Stomach (tissue), 4 donors: ENCODE results near the gene TRABD2B.

Experiments used
- CTCF ChIP-seq, 7 experiments: fragments of 450-650 bp in 4 of 7; fragments of 200-600 bp in 3 of 7; sonication (generic) in 3 of 7; IDR thresholded peaks; one replicate each; pipeline ENCODE4 v1.5.1; 2016 to 2019; ENCODE audit warnings: antibody characterized with exemption in 7 of 7, control low read depth in 2 of 7, mild to moderate bottlenecking in 1 of 7
- EP300 ChIP-seq: sonication (generic); formaldehyde crosslinking; IDR thresholded peaks from one replicate; pipeline ENCODE4 v1.6.1; 2017; ENCODE audit warnings: antibody characterized with exemption
- POLR2A ChIP-seq, 4 donors: fragments of 450-650 bp; IDR thresholded peaks; one replicate each; pipeline ENCODE4 v1.6.1; 2016; ENCODE audit warnings: antibody characterized with exemption in 4 of 4, control low read depth in 2 of 4, mild to moderate bottlenecking in 1 of 4, moderate library complexity in 1 of 4

- no peak for TF ChIP-seq CTCF (IDR thresholded peaks at IDR 0.05)
- TF ChIP-seq EP300, result no peak
- TF ChIP-seq POLR2A (IDR thresholded peaks at IDR 0.05), result no peak
These were observed 147.5 kb downstream of the TRABD2B start for GRCh38 chr1:47849591-47850261.
